NCI-H526 treated with DMSO at 0.1 percent for 48 hours (cell line): ENCODE data around the gene MRM1.

Experiments used
- DNase-seq: peaks from one replicate; lab custom pipeline; 2025; lab: John Stamatoyannopoulos, UW

Gene MRM1

GRCh38 chr17:36632916-36633771 is 31.8 kb downstream of the MRM1 start:
- no peak for DNase-seq

GRCh38 chr17:36640346-36640745 is 39.0 kb downstream of the MRM1 start:
- DNase-seq: no peak

GRCh38 chr17:36640836-36641235 is 39.5 kb downstream of the MRM1 start:
- no peak for DNase-seq

- DNase-seq: no peak
These were observed 40.0 kb downstream of the MRM1 start for GRCh38 chr17:36641331-36641876.

GRCh38 chr17:36641877-36642845 is 40.8 kb downstream of the MRM1 start:
- DNase-seq: no peak

GRCh38 chr17:36643086-36643685 is 41.8 kb downstream of the MRM1 start:
- no peak for DNase-seq

GRCh38 chr17:36645422-36645821 is 44.0 kb downstream of the MRM1 start:
- DNase-seq: no peak

GRCh38 chr17:36647636-36648035 is 46.3 kb downstream of the MRM1 start:
- no peak for DNase-seq

GRCh38 chr17:36650096-36650775 is 48.9 kb downstream of the MRM1 start:
- no peak for DNase-seq

- DNase-seq: no peak
These were observed 52.0 kb downstream of the MRM1 start for GRCh38 chr17:36653374-36653773.

GRCh38 chr17:36653856-36654255 is 52.5 kb downstream of the MRM1 start:
- DNase-seq: no peak

- DNase-seq: no peak
These were observed 54.3 kb downstream of the MRM1 start for GRCh38 chr17:36655726-36656125.

GRCh38 chr17:36657390-36657762 is 56.0 kb downstream of the MRM1 start:
- no peak for DNase-seq

- no peak for DNase-seq
These were observed 56.5 kb downstream of the MRM1 start for GRCh38 chr17:36657763-36658490.
